ENCODE data around the gene UBA7.

DNA sequence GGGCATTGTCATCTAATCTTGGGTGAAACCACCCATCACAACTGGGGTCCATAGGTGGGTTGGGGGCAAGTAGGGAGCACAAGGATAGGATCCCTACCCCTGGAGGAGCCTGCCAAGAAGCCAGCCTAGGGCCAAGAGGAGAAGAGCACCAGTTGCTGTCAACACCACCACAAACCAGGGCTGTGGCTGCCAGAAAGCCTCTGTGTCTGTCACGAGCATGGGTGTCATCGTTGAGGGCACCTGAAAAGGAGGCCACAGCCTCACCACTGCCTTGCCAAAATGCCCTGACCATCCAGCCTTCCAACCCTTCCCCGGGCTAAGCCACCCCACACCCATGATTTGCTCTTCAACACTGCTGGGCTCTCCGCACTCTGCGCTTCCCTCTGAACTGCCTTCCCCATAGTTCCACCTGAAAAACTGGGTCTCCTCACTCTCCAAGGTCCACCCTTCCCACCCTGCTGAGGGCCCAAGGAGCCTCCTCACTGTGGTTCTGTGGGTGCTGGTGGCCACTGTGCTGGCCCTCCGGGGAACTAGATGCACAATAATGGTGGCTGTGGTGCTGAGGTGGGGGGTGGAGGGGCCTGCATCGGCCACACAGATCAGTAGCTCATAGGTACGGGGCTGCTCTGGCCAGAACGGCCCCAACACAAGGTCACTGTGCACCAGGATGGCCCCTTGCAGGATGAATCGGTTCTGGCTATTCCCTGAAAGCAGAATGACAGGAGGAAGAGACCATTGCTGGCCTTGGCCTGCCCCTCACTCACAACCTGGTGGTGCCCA lies 21.2 kb downstream of the UBA7 start:
- TF ChIP-seq EZH2 (IDR thresholded peaks at IDR 0.05; ENCODE audit: low read depth, unreplicated experiment) (no peak), JUNB (IDR thresholded peaks at IDR 0.05; ENCODE audit: unreplicated experiment) (no peak), POLR2AphosphoS5 (IDR thresholded peaks at IDR 0.05; ENCODE audit: low read depth) (no peak), CREB1 (CRISPR knock-in tag; IDR thresholded peaks at IDR 0.05; ENCODE audit: low read depth) (no peak), EZH2phosphoT487 (IDR thresholded peaks at IDR 0.05; ENCODE audit: unreplicated experiment) (no peak), STAT1 (IDR thresholded peaks at IDR 0.05; ENCODE audit: unreplicated experiment) (no peak)
- TF ChIP-seq, protein P1, sequence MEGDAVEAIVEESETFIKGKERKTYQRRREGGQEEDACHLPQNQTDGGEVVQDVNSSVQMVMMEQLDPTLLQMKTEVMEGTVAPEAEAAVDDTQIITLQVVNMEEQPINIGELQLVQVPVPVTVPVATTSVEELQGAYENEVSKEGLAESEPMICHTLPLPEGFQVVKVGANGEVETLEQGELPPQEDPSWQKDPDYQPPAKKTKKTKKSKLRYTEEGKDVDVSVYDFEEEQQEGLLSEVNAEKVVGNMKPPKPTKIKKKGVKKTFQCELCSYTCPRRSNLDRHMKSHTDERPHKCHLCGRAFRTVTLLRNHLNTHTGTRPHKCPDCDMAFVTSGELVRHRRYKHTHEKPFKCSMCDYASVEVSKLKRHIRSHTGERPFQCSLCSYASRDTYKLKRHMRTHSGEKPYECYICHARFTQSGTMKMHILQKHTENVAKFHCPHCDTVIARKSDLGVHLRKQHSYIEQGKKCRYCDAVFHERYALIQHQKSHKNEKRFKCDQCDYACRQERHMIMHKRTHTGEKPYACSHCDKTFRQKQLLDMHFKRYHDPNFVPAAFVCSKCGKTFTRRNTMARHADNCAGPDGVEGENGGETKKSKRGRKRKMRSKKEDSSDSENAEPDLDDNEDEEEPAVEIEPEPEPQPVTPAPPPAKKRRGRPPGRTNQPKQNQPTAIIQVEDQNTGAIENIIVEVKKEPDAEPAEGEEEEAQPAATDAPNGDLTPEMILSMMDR (conservative IDR thresholded peaks at IDR 0.05; ENCODE audit: low read depth in 2 of 2) = no peak
- TF ChIP-seq, protein P2, sequence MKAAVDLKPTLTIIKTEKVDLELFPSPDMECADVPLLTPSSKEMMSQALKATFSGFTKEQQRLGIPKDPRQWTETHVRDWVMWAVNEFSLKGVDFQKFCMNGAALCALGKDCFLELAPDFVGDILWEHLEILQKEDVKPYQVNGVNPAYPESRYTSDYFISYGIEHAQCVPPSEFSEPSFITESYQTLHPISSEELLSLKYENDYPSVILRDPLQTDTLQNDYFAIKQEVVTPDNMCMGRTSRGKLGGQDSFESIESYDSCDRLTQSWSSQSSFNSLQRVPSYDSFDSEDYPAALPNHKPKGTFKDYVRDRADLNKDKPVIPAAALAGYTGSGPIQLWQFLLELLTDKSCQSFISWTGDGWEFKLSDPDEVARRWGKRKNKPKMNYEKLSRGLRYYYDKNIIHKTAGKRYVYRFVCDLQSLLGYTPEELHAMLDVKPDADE (IDR thresholded peaks at IDR 0.05) = no peak
- TF ChIP-seq, protein P3, sequence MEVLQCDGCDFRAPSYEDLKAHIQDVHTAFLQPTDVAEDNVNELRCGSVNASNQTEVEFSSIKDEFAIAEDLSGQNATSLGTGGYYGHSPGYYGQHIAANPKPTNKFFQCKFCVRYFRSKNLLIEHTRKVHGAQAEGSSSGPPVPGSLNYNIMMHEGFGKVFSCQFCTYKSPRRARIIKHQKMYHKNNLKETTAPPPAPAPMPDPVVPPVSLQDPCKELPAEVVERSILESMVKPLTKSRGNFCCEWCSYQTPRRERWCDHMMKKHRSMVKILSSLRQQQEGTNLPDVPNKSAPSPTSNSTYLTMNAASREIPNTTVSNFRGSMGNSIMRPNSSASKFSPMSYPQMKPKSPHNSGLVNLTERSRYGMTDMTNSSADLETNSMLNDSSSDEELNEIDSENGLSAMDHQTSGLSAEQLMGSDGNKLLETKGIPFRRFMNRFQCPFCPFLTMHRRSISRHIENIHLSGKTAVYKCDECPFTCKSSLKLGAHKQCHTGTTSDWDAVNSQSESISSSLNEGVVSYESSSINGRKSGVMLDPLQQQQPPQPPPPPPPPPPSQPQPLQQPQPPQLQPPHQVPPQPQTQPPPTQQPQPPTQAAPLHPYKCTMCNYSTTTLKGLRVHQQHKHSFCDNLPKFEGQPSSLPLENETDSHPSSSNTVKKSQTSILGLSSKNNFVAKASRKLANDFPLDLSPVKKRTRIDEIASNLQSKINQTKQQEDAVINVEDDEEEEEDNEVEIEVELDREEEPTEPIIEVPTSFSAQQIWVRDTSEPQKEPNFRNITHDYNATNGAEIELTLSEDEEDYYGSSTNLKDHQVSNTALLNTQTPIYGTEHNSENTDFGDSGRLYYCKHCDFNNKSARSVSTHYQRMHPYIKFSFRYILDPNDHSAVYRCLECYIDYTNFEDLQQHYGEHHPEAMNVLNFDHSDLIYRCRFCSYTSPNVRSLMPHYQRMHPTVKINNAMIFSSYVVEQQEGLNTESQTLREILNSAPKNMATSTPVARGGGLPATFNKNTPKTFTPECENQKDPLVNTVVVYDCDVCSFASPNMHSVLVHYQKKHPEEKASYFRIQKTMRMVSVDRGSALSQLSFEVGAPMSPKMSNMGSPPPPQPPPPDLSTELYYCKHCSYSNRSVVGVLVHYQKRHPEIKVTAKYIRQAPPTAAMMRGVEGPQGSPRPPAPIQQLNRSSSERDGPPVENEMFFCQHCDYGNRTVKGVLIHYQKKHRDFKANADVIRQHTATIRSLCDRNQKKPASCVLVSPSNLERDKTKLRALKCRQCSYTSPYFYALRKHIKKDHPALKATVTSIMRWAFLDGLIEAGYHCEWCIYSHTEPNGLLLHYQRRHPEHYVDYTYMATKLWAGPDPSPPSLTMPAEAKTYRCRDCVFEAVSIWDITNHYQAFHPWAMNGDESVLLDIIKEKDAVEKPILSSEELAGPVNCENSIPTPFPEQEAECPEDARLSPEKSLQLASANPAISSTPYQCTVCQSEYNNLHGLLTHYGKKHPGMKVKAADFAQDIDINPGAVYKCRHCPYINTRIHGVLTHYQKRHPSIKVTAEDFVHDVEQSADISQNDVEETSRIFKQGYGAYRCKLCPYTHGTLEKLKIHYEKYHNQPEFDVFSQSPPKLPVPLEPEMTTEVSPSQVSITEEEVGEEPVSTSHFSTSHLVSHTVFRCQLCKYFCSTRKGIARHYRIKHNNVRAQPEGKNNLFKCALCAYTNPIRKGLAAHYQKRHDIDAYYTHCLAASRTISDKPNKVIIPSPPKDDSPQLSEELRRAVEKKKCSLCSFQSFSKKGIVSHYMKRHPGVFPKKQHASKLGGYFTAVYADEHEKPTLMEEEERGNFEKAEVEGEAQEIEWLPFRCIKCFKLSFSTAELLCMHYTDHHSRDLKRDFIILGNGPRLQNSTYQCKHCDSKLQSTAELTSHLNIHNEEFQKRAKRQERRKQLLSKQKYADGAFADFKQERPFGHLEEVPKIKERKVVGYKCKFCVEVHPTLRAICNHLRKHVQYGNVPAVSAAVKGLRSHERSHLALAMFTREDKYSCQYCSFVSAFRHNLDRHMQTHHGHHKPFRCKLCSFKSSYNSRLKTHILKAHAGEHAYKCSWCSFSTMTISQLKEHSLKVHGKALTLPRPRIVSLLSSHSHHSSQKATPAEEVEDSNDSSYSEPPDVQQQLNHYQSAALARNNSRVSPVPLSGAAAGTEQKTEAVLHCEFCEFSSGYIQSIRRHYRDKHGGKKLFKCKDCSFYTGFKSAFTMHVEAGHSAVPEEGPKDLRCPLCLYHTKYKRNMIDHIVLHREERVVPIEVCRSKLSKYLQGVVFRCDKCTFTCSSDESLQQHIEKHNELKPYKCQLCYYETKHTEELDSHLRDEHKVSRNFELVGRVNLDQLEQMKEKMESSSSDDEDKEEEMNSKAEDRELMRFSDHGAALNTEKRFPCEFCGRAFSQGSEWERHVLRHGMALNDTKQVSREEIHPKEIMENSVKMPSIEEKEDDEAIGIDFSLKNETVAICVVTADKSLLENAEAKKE (CRISPR knock-in tag; IDR thresholded peaks at IDR 0.05) = no peak
- TF ChIP-seq, protein P4, sequence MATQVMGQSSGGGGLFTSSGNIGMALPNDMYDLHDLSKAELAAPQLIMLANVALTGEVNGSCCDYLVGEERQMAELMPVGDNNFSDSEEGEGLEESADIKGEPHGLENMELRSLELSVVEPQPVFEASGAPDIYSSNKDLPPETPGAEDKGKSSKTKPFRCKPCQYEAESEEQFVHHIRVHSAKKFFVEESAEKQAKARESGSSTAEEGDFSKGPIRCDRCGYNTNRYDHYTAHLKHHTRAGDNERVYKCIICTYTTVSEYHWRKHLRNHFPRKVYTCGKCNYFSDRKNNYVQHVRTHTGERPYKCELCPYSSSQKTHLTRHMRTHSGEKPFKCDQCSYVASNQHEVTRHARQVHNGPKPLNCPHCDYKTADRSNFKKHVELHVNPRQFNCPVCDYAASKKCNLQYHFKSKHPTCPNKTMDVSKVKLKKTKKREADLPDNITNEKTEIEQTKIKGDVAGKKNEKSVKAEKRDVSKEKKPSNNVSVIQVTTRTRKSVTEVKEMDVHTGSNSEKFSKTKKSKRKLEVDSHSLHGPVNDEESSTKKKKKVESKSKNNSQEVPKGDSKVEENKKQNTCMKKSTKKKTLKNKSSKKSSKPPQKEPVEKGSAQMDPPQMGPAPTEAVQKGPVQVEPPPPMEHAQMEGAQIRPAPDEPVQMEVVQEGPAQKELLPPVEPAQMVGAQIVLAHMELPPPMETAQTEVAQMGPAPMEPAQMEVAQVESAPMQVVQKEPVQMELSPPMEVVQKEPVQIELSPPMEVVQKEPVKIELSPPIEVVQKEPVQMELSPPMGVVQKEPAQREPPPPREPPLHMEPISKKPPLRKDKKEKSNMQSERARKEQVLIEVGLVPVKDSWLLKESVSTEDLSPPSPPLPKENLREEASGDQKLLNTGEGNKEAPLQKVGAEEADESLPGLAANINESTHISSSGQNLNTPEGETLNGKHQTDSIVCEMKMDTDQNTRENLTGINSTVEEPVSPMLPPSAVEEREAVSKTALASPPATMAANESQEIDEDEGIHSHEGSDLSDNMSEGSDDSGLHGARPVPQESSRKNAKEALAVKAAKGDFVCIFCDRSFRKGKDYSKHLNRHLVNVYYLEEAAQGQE (IDR thresholded peaks at IDR 0.05; ENCODE audit: unreplicated experiment) = no peak

Data from GM23338 (cell line).